Measurements from ENCODE around the gene SRGN. TPM values are rescaled to one million over a fixed set of nuclear protein-coding genes. Genes with fewer than 3 reads are reported as not detected.

The SRGN gene
- total RNA-seq, 2 experiments from 2014 or later, result 342 to 353 TPM

DNA sequence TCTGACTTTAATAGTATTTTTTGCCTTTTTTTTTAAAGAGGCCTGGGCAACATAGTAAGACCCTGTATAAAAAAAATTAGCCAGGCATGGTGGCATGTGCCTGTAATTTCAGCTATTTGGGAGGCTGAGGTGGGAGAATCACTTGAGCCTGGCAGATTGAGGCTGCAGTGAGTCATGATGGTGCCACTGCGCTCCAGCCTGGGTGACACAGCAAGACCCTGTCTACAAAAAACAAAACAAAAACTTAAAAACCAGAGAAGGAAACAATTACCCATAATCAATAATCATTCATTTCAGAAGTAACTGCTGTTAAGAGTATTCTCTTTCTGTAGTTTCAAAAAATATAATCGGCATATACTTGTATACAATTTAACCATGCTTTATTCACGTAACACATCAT is 64.1 kb downstream of the SRGN start:
- ChIA-PET CTCF (no interaction called here), POLR2A (interaction anchor here (0.7 kb wide), 2 partner anchors 241 to 252 kb away, joined by 3 read pairs; no protein-coding TSS in a partner anchor)
- intact Hi-C loops (cut with DNase I, micrococcal nuclease), result no loop called here
- Histone ChIP-seq H3K4me3 (ENCODE audit: low read length) (no peak overlapping the region), H3K27me3 (ENCODE audit: control insufficient read depth in 1 of 2, insufficient read depth in 2 of 2, low read length in 2 of 2) (no peaks in the 10 kb centered on the region), H3K36me3 (ENCODE audit: insufficient read depth, low read length) (peaks cover 3% of the 10 kb centered on the region), H3K27ac (ENCODE audit: low read depth in 1 of 2, low read length in 2 of 2) (no peak overlapping the region), H3K4me1 (ENCODE audit: insufficient read depth, low read length) (no peaks in the 10 kb centered on the region), H3K9me3 (ENCODE audit: control insufficient read depth in 1 of 2, insufficient read depth in 1 of 2, low read length in 2 of 2) (no peaks in the 10 kb centered on the region)
- Mint-ChIP-seq H3K9me3 (no peaks in the 10 kb centered on the region), H3K36me3 (ENCODE audit: low read depth) (peaks cover 30% of the 10 kb centered on the region), H3K27me3 (no peaks in the 10 kb centered on the region), H3K4me3 (no peak overlapping the region), H3K4me1 (ENCODE audit: low read depth) (peaks cover 24% of the 10 kb centered on the region), H3K27ac (no peak overlapping the region)
- DNase-seq (no peak), ATAC-seq (ENCODE audit: poor library complexity) (no peak)
- TF ChIP-seq, protein P1, sequence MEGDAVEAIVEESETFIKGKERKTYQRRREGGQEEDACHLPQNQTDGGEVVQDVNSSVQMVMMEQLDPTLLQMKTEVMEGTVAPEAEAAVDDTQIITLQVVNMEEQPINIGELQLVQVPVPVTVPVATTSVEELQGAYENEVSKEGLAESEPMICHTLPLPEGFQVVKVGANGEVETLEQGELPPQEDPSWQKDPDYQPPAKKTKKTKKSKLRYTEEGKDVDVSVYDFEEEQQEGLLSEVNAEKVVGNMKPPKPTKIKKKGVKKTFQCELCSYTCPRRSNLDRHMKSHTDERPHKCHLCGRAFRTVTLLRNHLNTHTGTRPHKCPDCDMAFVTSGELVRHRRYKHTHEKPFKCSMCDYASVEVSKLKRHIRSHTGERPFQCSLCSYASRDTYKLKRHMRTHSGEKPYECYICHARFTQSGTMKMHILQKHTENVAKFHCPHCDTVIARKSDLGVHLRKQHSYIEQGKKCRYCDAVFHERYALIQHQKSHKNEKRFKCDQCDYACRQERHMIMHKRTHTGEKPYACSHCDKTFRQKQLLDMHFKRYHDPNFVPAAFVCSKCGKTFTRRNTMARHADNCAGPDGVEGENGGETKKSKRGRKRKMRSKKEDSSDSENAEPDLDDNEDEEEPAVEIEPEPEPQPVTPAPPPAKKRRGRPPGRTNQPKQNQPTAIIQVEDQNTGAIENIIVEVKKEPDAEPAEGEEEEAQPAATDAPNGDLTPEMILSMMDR (IDR thresholded peaks at IDR 0.05), result no peak

DNA sequence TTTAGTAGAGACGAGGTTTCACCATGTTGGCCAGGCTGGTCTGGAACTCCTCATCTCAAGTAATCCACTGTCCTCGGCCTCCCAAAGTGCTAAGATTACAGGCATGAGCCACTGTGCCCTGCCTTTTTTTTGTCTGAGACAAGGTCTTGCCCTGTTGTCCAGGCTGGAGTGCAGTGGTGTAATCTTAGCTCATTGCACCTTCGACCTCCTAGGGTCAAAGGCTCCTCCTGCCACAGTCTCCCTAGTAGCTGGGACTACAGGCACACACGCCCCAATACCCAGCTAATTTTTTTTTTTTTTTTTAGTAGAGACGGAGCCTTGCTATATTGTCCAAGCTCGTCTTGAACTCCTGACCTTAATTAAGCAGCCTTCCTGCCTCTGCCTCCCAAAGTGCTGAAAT is 65.3 kb downstream of the SRGN start:
- DNase-seq (no peak), ATAC-seq (ENCODE audit: poor library complexity) (no peak)
- ChIA-PET POLR2A (no interaction called here), CTCF (no interaction called here)
- H3K4me1 Mint-ChIP-seq (ENCODE audit: low read depth), result peaks cover 17% of the 10 kb centered on the region
- Histone ChIP-seq H3K36me3 (ENCODE audit: insufficient read depth, low read length) (peaks cover 11% of the 10 kb centered on the region), H3K4me3 (ENCODE audit: low read length) (no peak overlapping the region), H3K27me3 (ENCODE audit: control insufficient read depth in 1 of 2, insufficient read depth in 2 of 2, low read length in 2 of 2) (no peaks in the 10 kb centered on the region), H3K4me1 (ENCODE audit: insufficient read depth, low read length) (no peaks in the 10 kb centered on the region), H3K9me3 (ENCODE audit: control insufficient read depth in 1 of 2, insufficient read depth in 1 of 2, low read length in 2 of 2) (no peaks in the 10 kb centered on the region), H3K27ac (ENCODE audit: low read depth in 1 of 2, low read length in 2 of 2) (no peak overlapping the region)
- TF ChIP-seq, protein P1 (IDR thresholded peaks at IDR 0.05), result no peak
- H3K27ac Mint-ChIP-seq, result no peak overlapping the region
- H3K4me3 Mint-ChIP-seq, result no peak overlapping the region
- intact Hi-C loops (cut with DNase I, micrococcal nuclease), result no loop called here
- no peaks in the 10 kb centered on the region for H3K27me3 Mint-ChIP-seq
- no peaks in the 10 kb centered on the region for H3K9me3 Mint-ChIP-seq
- peaks cover 41% of the 10 kb centered on the region for H3K36me3 Mint-ChIP-seq (ENCODE audit: low read depth)

Other genes starting within 250 kb of the SRGN start
- 10 to 100 TPM; 46.8 to 47.5 TPM for gene DDX50, start 186.8 kb upstream of the SRGN start, total RNA-seq
- 100 to 1,000 TPM; 120 to 121 TPM for gene DDX21, start 131.9 kb upstream of the SRGN start, total RNA-seq
- 1 to 10 TPM; 4.2 TPM for gene KIFBP, start 99.3 kb upstream of the SRGN start, total RNA-seq
- gene VPS26A, start 36.1 kb downstream of the SRGN start, total RNA-seq, result 10 to 100 TPM; 32.8 to 33.0 TPM
- gene SUPV3L1, start 92.1 kb downstream of the SRGN start, total RNA-seq, result 10 to 100 TPM; 78.1 to 78.7 TPM
- 1 to 10 TPM; 3.1 to 4.5 TPM for gene HKDC1, start 132.2 kb downstream of the SRGN start, total RNA-seq
- gene HK1, start 190.4 kb downstream of the SRGN start, total RNA-seq, result 10 to 100 TPM; 45.6 to 48.1 TPM

Measured in CD4-positive, alpha-beta T cell (primary cell).